HCT116 (cell line): ENCODE results near the gene TAL2. TPM values are rescaled to one million over a fixed set of nuclear protein-coding genes. Genes with fewer than 3 reads are reported as not detected.

ENCODE experiments used
- ATAC-seq: fragments of 200-7000 bp; cut with Tn5 transposase; 2 replicates; pipeline ENCODE4 v1.9.1; 2020; ENCODE audit warnings: mild to moderate bottlenecking, moderate library complexity
- BruUV-seq: library from RNA; stranded (reverse); fragments of 400-500 nt; replicated peaks from 2 replicates; lab custom pipeline; 2021; lab: Mats Ljungman, UMichigan
- CTCF ChIA-PET: fragments of 300-600 bp; sonication (Branson Sonifier 250); formaldehyde crosslinking; loops from one replicate; lab custom pipeline; 2021; ENCODE audit warnings: antibody characterized with exemption; lab: Charles Lee
- POLR2A ChIA-PET: fragments of 300-600, 350-600 bp; sonication (Branson Sonifier 250); formaldehyde crosslinking; loops from one replicate; lab custom pipeline; 2021; ENCODE audit warnings: antibody characterized with exemption; lab: Charles Lee
- RAD21 ChIA-PET, 2 experiments: fragments of 300-600 bp; sonication (Branson Sonifier 250); formaldehyde crosslinking; loops; one replicate each; lab custom pipeline; 2023; ENCODE audit warnings: low total read pairs in 2 of 2; ENCODE audit not compliant: uncharacterized antibody in 2 of 2, unreplicated experiment in 2 of 2, low non-redundant PET in 1 of 2; lab: Charles Lee
- DNase-seq: peaks from one replicate; pipeline ENCODE4 v3.0.0-alpha.2; 2010; ENCODE audit warnings: low read depth, low spot score
- H2AFZ ChIP-seq: fragments of 200-600 bp; shearing (Covaris generic), sonication (generic); 2 replicates; pipeline ENCODE4 v1.6.1; 2017; ENCODE audit warnings: low read depth, mixed run types, mixed read lengths, antibody characterized with exemption, low read length; ENCODE audit not compliant: poor library complexity, severe bottlenecking
- H3K27ac ChIP-seq: 2 replicates; pipeline ENCODE4 v1.5.1; 2012; ENCODE audit warnings: low read depth, low read length
- H3K27me3 ChIP-seq: fragments of 200-600 bp; sonication (generic); 2 replicates; pipeline ENCODE4 v1.6.1; 2016; ENCODE audit warnings: mixed run types, low read length, mixed read lengths; ENCODE audit not compliant: insufficient read depth
- H3K36me3 ChIP-seq, 2 experiments: fragments of 200-500 bp in 1 of 2; fragments of 200-600 bp in 1 of 2; sonication (Bioruptor generic) in 1 of 2; sonication (generic) in 1 of 2; 2 replicates each; pipeline versions ENCODE4 v1.5.1 to v1.6.1; 2014 to 2016; ENCODE audit warnings: low read length in 2 of 2, inconsistent platforms in 1 of 2, mixed read lengths in 1 of 2, mixed run types in 1 of 2; ENCODE audit not compliant: insufficient read depth in 2 of 2, control insufficient read depth in 1 of 2
- H3K4me1 ChIP-seq, 2 experiments: fragments of 200-600 bp in 1 of 2; sonication (generic) in 1 of 2; 2 replicates each; pipeline versions ENCODE4 v1.5.1 to v1.6.1; 2012 to 2017; ENCODE audit warnings: low read length in 2 of 2, inconsistent platforms in 1 of 2, mild to moderate bottlenecking in 1 of 2, mixed read lengths in 1 of 2, mixed run types in 1 of 2, moderate library complexity in 1 of 2; ENCODE audit not compliant: insufficient read depth in 2 of 2, control insufficient read depth in 1 of 2
- H3K4me2 ChIP-seq: fragments of 200-600 bp; sonication (generic); 2 replicates; pipeline ENCODE4 v1.6.1; 2017; ENCODE audit warnings: mixed run types, low read length, mixed read lengths
- H3K4me3 ChIP-seq, 2 experiments: fragments of 200-600 bp in 1 of 2; sonication (generic) in 1 of 2; replicated peaks in 1 of 2; 2 replicates each; pipeline ENCODE4 v1.5.1; 2011 to 2016; ENCODE audit warnings: low read length in 2 of 2, control low read depth in 1 of 2, low read depth in 1 of 2, mild to moderate bottlenecking in 1 of 2, mixed read lengths in 1 of 2, mixed run types in 1 of 2
- H3K79me2 ChIP-seq: fragments of 200-600 bp; sonication (generic); 2 replicates; pipeline ENCODE4 v1.6.1; 2017; ENCODE audit warnings: mild to moderate bottlenecking, mixed run types, low read length, moderate library complexity, mixed read lengths; ENCODE audit not compliant: insufficient read depth
- H3K9ac ChIP-seq: fragments of 200-600 bp; sonication (generic); 2 replicates; pipeline ENCODE4 v1.6.1; 2016; ENCODE audit warnings: low read length, mixed read lengths
- H3K9me2 ChIP-seq: fragments of 200-600 bp; sonication (generic), shearing (Covaris generic); 2 replicates; pipeline ENCODE4 v1.6.1; 2017; ENCODE audit warnings: mixed run types, mild to moderate bottlenecking, moderate library complexity; ENCODE audit not compliant: insufficient read depth
- H3K9me3 ChIP-seq, 2 experiments: fragments of 200-500 bp in 1 of 2; fragments of 200-600 bp in 1 of 2; sonication (Bioruptor generic) in 1 of 2; sonication (generic) in 1 of 2; 2 replicates each; pipeline ENCODE4 v1.6.1; 2014 to 2017; ENCODE audit warnings: low read length in 2 of 2, mixed read lengths in 2 of 2, inconsistent platforms in 1 of 2, low read depth in 1 of 2, mild to moderate bottlenecking in 1 of 2, mixed run types in 1 of 2, moderate library complexity in 1 of 2; ENCODE audit not compliant: control insufficient read depth in 1 of 2, insufficient read depth in 1 of 2
- H4K20me1 ChIP-seq: fragments of 200-600 bp; sonication (generic), shearing (Covaris generic); 2 replicates; pipeline ENCODE4 v1.6.1; 2017; ENCODE audit warnings: mixed run types, mild to moderate bottlenecking, moderate library complexity; ENCODE audit not compliant: insufficient read depth
- ELF1 ChIP-seq: IDR thresholded peaks from 2 replicates; pipeline ENCODE4 v1.6.1; 2012; ENCODE audit warnings: low read depth, borderline replicate concordance
- intact Hi-C: fragments of 100-400 bp; cut with micrococcal nuclease; formaldehyde crosslinking; loops from 2 replicates; pipeline ENCODE4 v1.10.0; 2022
- total RNA-seq: library from RNA; stranded (reverse); gene quantifications from one replicate; pipeline ENCODE4 v1.2.1, GENCODE V29; 2021; ENCODE audit not compliant: unreplicated experiment

TAL2 gene
- total RNA-seq, 1 experiment from 2014 or later = not detected

DNA sequence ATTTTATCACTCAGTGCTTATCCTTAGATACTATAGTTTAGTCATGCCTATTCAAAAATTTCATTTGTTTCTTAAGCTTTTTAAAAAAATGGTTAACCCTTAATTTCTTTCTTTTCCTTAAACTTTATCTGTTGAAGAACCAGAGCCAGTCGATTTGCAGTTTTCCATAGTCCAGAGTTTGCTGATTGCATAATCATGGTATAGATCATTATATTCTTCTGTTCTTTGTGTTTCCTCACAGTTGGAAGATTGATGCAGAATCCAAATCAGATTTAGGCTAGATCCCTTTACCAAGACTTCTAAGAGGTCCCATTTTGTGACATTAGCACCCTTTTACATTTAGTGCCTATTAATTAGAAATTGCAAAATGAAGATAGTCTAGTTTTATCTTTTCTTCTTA, 50.0 kb downstream of the TAL2 start:
- DNase-seq (no peak), ATAC-seq (no peak)
- ChIA-PET POLR2A (no interaction called here), RAD21 (no interaction called here), CTCF (no interaction called here)
- Histone ChIP-seq H3K27me3 (no peaks in the 10 kb centered on the region), H4K20me1 (no peaks in the 10 kb centered on the region), H2AFZ (no peak overlapping the region), H3K4me2 (no peak overlapping the region), H3K4me3 (no peak overlapping the region), H3K9me2 (no peaks in the 10 kb centered on the region), H3K79me2 (0 out of 2 replicates have a peak, but pooled peaks cover 6% of the 10 kb centered on the region), H3K4me1 (no peaks in the 10 kb centered on the region), H3K27ac (no peak overlapping the region), H3K36me3 (0 out of 4 replicates have a peak, but pooled peaks cover 0 to 5% of the 10 kb centered on the region in 2 experiments), H3K9me3 (no peaks in the 10 kb centered on the region), H3K9ac (no peak overlapping the region)
- no TSS peak for BruUV-seq
- intact Hi-C loops = no loop called here
- no peak for TF ChIP-seq ELF1

Other genes starting within 250 kb of the TAL2 start
- gene FSD1L, start 214.4 kb upstream of the TAL2 start, total RNA-seq = 5.5 TPM
- 17.3 TPM for gene FKTN, start 104.3 kb upstream of the TAL2 start, total RNA-seq
- gene TMEM38B, start 32.1 kb downstream of the TAL2 start, total RNA-seq = 24.5 TPM